ENCODE measurements around the gene MYADML2. TPM values are rescaled to one million over a fixed set of nuclear protein-coding genes. Genes with fewer than 3 reads are reported as not detected.

Gene MYADML2
- total and polyA plus RNA-seq, 9 donors = 11.3 to 24.1 (median 21.5) TPM

- no peak for DNase-seq
- Histone ChIP-seq H3K27me3 (ENCODE audit: control insufficient read depth, insufficient read depth, low read length) (peaks cover 4% of the 10 kb centered on the region), H3K4me1 (ENCODE audit: control insufficient read depth, insufficient read depth, low read length) (no peaks in the 10 kb centered on the region), H3K36me3 (ENCODE audit: control insufficient read depth, insufficient read depth, low read length) (no peaks in the 10 kb centered on the region), H3K27ac (ENCODE audit: low read length) (no peak overlapping the region), H3K4me3 (ENCODE audit: low read length) (no peak overlapping the region), H3K9me3 (replicated peaks; ENCODE audit: control insufficient read depth, low read depth, low read length) (no peaks in the 10 kb centered on the region)
- 77% methylated on average over 8 of the region's 13 CpGs for WGBS (ENCODE audit: insufficient coverage)
These were observed 5.0 kb upstream of the MYADML2 start for GRCh38 chr17:81951785-81952684.

- Histone ChIP-seq H3K4me1 (ENCODE audit: control insufficient read depth, insufficient read depth, low read length) (no peaks in the 10 kb centered on the region), H3K27me3 (ENCODE audit: control insufficient read depth, insufficient read depth, low read length) (peaks cover 2% of the 10 kb centered on the region), H3K36me3 (ENCODE audit: control insufficient read depth, insufficient read depth, low read length) (no peaks in the 10 kb centered on the region), H3K27ac (ENCODE audit: low read length) (no peak overlapping the region), H3K9me3 (replicated peaks; ENCODE audit: control insufficient read depth, low read depth, low read length) (no peaks in the 10 kb centered on the region), H3K4me3 (ENCODE audit: low read length) (no peak overlapping the region)
- no peak for DNase-seq
- 91% methylated on average over 10 of the region's 15 CpGs for WGBS (ENCODE audit: insufficient coverage)
These were observed 3.5 kb upstream of the MYADML2 start for GRCh38 chr17:81950501-81950900.

- Histone ChIP-seq H3K36me3 (ENCODE audit: control insufficient read depth, insufficient read depth, low read length) (no peaks in the 10 kb centered on the region), H3K27ac (ENCODE audit: low read length) (no peak overlapping the region), H3K4me1 (ENCODE audit: control insufficient read depth, insufficient read depth, low read length) (no peaks in the 10 kb centered on the region), H3K4me3 (ENCODE audit: low read length) (no peak overlapping the region), H3K27me3 (ENCODE audit: control insufficient read depth, insufficient read depth, low read length) (peaks cover 9% of the 10 kb centered on the region), H3K9me3 (replicated peaks; ENCODE audit: control insufficient read depth, low read depth, low read length) (no peaks in the 10 kb centered on the region)
- DNase-seq = no peak
- WGBS (ENCODE audit: insufficient coverage) = 69% methylated on average over 12 of the region's 17 CpGs
These were observed 1.8 kb upstream of the MYADML2 start for GRCh38 chr17:81948635-81949378.

- Histone ChIP-seq H3K36me3 (ENCODE audit: control insufficient read depth, insufficient read depth, low read length) (no peaks in the 10 kb centered on the region), H3K9me3 (replicated peaks; ENCODE audit: control insufficient read depth, low read depth, low read length) (no peaks in the 10 kb centered on the region), H3K27ac (ENCODE audit: low read length) (no peak overlapping the region), H3K27me3 (ENCODE audit: control insufficient read depth, insufficient read depth, low read length) (peaks cover 13% of the 10 kb centered on the region), H3K4me1 (ENCODE audit: control insufficient read depth, insufficient read depth, low read length) (peaks cover 27% of the 10 kb centered on the region), H3K4me3 (ENCODE audit: low read length) (no peak overlapping the region)
- WGBS (ENCODE audit: insufficient coverage) = 84% methylated on average over 6 of the region's 9 CpGs
- DNase-seq = no peak
These were observed 2.2 kb downstream of the MYADML2 start for GRCh38 chr17:81944858-81945257.

- H3K4me1 ChIP-seq (ENCODE audit: control insufficient read depth, insufficient read depth, low read length) = peaks cover 48% of the 10 kb centered on the region
- H3K36me3 ChIP-seq (ENCODE audit: control insufficient read depth, insufficient read depth, low read length) = no peaks in the 10 kb centered on the region
- peak overlapping the region; percentile 89 for H3K27ac ChIP-seq (ENCODE audit: low read length)
- 30% methylated on average over 7 of the region's 12 CpGs for WGBS (ENCODE audit: insufficient coverage)
- H3K4me3 ChIP-seq (ENCODE audit: low read length) = peak overlapping the region; percentile 13
- peaks cover 13% of the 10 kb centered on the region for H3K27me3 ChIP-seq (ENCODE audit: control insufficient read depth, insufficient read depth, low read length)
- H3K9me3 ChIP-seq (replicated peaks; ENCODE audit: control insufficient read depth, low read depth, low read length) = no peaks in the 10 kb centered on the region
- DNase-seq = no peak
These were observed 4.9 kb downstream of the MYADML2 start for GRCh38 chr17:81942167-81942553.

- Histone ChIP-seq H3K4me3 (ENCODE audit: low read length) (peak overlapping the region; percentile 39), H3K36me3 (ENCODE audit: control insufficient read depth, insufficient read depth, low read length) (no peaks in the 10 kb centered on the region), H3K27me3 (ENCODE audit: control insufficient read depth, insufficient read depth, low read length) (peaks cover 13% of the 10 kb centered on the region), H3K27ac (ENCODE audit: low read length) (peak overlapping the region; percentile 89), H3K9me3 (replicated peaks; ENCODE audit: control insufficient read depth, low read depth, low read length) (no peaks in the 10 kb centered on the region), H3K4me1 (ENCODE audit: control insufficient read depth, insufficient read depth, low read length) (peaks cover 51% of the 10 kb centered on the region)
- DNase-seq = peak; percentile 83
- WGBS (ENCODE audit: insufficient coverage) = 43% methylated on average over 21 of the region's 30 CpGs
These were observed 5.4 kb downstream of the MYADML2 start for GRCh38 chr17:81941484-81942166.

DNA sequence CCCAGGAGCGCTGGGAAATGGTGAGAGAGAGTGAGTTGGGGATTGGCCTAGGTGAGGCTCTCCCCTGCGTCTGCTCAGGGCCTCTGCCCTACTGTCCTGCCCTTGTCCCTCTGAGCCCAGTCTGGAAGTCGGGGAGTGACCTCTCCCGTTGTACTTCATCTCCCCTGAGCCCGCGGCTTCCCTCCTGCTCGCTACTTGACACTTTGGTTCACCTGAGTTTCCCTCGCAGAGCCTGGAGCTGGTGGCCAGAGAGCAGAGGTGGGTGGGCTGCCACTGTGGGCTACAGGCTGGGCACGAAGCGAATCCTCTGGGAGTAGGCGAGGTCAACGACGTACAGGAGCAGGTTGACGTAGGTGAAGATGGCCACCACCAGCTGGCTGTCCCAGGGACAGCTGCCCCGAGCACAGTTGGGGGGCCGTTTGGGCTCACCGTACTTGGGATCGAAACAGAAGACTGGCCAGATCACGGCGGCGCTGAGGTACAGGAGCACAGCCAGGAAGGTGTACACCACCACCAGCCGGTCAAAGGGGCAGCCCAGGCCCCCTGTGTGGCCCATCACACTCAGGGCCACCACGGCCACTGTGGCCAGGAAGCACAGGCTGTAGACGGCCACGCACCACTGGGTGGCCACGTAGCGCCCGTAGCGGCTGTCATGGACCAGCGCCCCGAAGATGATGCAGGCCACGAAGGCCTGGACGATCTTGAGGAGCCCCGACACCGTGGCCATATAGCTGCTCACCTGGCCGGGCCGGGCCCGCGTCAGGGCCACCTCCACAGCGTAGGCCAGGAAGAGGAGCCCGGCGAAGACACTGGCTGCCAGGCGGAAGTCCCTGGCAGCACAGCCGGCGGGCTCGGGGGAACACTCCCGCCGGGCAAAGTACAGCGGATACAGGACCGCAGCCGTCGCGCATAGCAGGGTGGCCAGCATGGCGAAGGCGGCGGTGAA is 6.2 kb downstream of the MYADML2 start:
- H3K4me1 ChIP-seq (ENCODE audit: control insufficient read depth, insufficient read depth, low read length) = peaks cover 57% of the 10 kb centered on the region
- no peaks in the 10 kb centered on the region for H3K9me3 ChIP-seq (replicated peaks; ENCODE audit: control insufficient read depth, low read depth, low read length)
- H3K4me3 ChIP-seq (ENCODE audit: low read length) = peak overlapping the region; percentile 39
- peaks cover 13% of the 10 kb centered on the region for H3K27me3 ChIP-seq (ENCODE audit: control insufficient read depth, insufficient read depth, low read length)
- H3K36me3 ChIP-seq (ENCODE audit: control insufficient read depth, insufficient read depth, low read length) = no peaks in the 10 kb centered on the region
- peak; percentile 32 for DNase-seq
- 89% methylated on average over 49 of the region's 56 CpGs for WGBS (ENCODE audit: insufficient coverage)
- H3K27ac ChIP-seq (ENCODE audit: low read length) = peak overlapping the region; percentile 87

DNA sequence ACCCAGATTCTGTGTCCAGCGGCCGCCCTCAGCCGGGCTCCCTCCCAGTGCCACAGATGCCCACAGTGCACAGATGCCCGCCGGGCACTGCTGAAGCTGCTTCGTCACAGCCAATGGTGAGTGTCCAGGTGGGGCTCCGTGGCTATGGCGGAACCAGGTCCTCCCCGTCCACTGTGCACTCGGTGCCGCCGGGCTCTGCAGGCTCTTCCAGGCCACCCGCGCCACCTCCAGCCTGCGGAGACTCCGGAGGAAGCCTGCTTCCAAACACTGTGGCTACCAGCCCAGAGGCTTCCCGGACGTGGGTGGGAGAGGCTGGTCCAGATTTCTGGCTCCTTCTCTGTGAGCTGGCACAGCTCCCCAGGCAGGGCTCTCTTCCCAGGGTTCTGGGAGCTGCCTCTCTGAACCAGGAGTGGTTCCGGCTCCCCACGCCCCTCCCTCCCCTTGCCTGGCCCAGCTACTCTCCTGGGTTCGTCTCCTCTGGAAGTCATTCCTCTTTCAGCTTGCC is 7.1 kb downstream of the MYADML2 start:
- peaks cover 63% of the 10 kb centered on the region for H3K4me1 ChIP-seq (ENCODE audit: control insufficient read depth, insufficient read depth, low read length)
- H3K27me3 ChIP-seq (ENCODE audit: control insufficient read depth, insufficient read depth, low read length) = peaks cover 12% of the 10 kb centered on the region
- peak; percentile 43 for DNase-seq

DNA sequence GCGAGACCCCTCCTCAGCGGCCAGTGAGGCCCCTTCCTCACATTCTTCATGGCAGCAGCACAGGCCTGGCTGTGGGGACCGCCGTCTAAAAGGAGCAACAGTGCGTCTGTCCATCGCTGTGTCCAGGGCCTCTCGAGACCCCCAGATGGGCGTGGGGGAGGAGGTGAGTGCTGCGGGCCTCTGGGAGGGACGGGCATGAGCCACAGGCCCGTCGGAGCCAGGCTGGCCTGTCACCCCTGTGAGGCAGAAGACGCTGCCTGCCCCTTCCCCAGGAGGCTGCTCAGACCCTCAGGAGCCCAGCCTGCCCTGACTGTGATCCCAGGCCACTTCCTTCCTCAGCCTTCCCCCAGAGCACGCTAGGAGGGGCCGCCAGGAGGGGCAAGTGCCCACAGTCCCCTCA is 7.8 kb downstream of the MYADML2 start:
- peak overlapping the region; percentile 87 for H3K27ac ChIP-seq (ENCODE audit: low read length)
- H3K27me3 ChIP-seq (ENCODE audit: control insufficient read depth, insufficient read depth, low read length) = peaks cover 7% of the 10 kb centered on the region
- peaks cover 13% of the 10 kb centered on the region for H3K36me3 ChIP-seq (ENCODE audit: control insufficient read depth, insufficient read depth, low read length)
- 32% methylated on average over 6 of the region's 15 CpGs for WGBS (ENCODE audit: insufficient coverage)
- peaks cover 63% of the 10 kb centered on the region for H3K4me1 ChIP-seq (ENCODE audit: control insufficient read depth, insufficient read depth, low read length)
- H3K9me3 ChIP-seq (replicated peaks; ENCODE audit: control insufficient read depth, low read depth, low read length) = no peaks in the 10 kb centered on the region
- H3K4me3 ChIP-seq (ENCODE audit: low read length) = peak overlapping the region; percentile 39
- DNase-seq = no peak

More for the DNA sequence above, 7.1 kb downstream of the MYADML2 start:
- peak overlapping the region; percentile 87 for H3K27ac ChIP-seq (ENCODE audit: low read length)
- peaks cover 6% of the 10 kb centered on the region for H3K36me3 ChIP-seq (ENCODE audit: control insufficient read depth, insufficient read depth, low read length)
- no peaks in the 10 kb centered on the region for H3K9me3 ChIP-seq (replicated peaks; ENCODE audit: control insufficient read depth, low read depth, low read length)
- H3K4me3 ChIP-seq (ENCODE audit: low read length) = peak overlapping the region; percentile 39
- WGBS (ENCODE audit: insufficient coverage) = 76% methylated on average over 16 of the region's 21 CpGs

All from muscle of leg (tissue), 11 donors.